HepG2 (cell line): ENCODE measurements around the gene TECTA. TPM values are rescaled to one million over a fixed set of nuclear protein-coding genes. Genes with fewer than 3 reads are reported as not detected.
A peak's percentile ranks its signal among the peaks of the same experiment; 100 is the strongest.

Experiments
- EHMT2 ChIP-seq: fragments of 200-600 bp; sonication (generic); IDR thresholded peaks from 2 replicates; pipeline ENCODE4 v1.7.0; 2017; ENCODE audit warnings: antibody characterized with exemption, low read depth, low read length, borderline replicate concordance
- JDP2 ChIP-seq: sonication (generic); formaldehyde crosslinking; IDR thresholded peaks from 2 replicates; pipeline ENCODE4 v1.8.1; 2022; ENCODE audit warnings: missing genetic modification reagents, borderline replicate concordance
- MIER2 ChIP-seq: IDR thresholded peaks from 2 replicates; pipeline ENCODE4 v1.6.1; 2016; ENCODE audit warnings: missing biosample characterization, missing genetic modification reagents
- PREB ChIP-seq: sonication (generic); formaldehyde crosslinking; IDR thresholded peaks from 2 replicates; pipeline ENCODE4 v1.4.0; 2020; ENCODE audit warnings: missing genetic modification reagents
- REST ChIP-seq, 2 experiments: IDR thresholded peaks; 2 replicates each; pipeline ENCODE4 v1.6.1; 2011 to 2012; ENCODE audit warnings: low read length in 2 of 2, borderline replicate concordance in 1 of 2, low read depth in 1 of 2, mild to moderate bottlenecking in 1 of 2, moderate library complexity in 1 of 2
- RXRB ChIP-seq: IDR thresholded peaks from 2 replicates; pipeline ENCODE4 v1.6.1; 2016; ENCODE audit warnings: borderline replicate concordance, missing genetic modification reagents, missing compliant biosample characterization
- U2AF1 ChIP-seq: fragments of 200-400 bp; formaldehyde crosslinking; optimal IDR thresholded peaks from 2 replicates; pipeline ENCODE3; 2017; ENCODE audit warnings: mild to moderate bottlenecking, low read depth, low read length
- ZBTB21 ChIP-seq: sonication (generic); formaldehyde crosslinking; IDR thresholded peaks from 2 replicates; pipeline ENCODE4 v1.4.0; 2020; ENCODE audit warnings: missing genetic modification reagents
- ZNF138 ChIP-seq: sonication (generic); formaldehyde crosslinking; IDR thresholded peaks from 2 replicates; pipeline ENCODE4 v1.5.0; 2020; ENCODE audit warnings: mild to moderate bottlenecking, low read depth, missing genetic modification reagents
- ZSCAN31 ChIP-seq: sonication (generic); formaldehyde crosslinking; IDR thresholded peaks from 2 replicates; pipeline ENCODE4 v1.5.0; 2020; ENCODE audit warnings: low read depth, mild to moderate bottlenecking, missing genetic modification reagents
- polyA plus RNA-seq, 8 experiments: library from polyadenylated mRNA; depleted of rRNA in 3 of 8; stranded (reverse) in 7 of 8; unstranded in 1 of 8; fragments of >200 nt; fragmentation: Illumina TruSeq in 4 of 8; extraction: Trizol in 4 of 8; gene quantifications; 2 replicates each; pipeline versions ENCODE4 v1.2.1 to v1.2.3, GENCODE V29; 2011 to 2016; ENCODE audit warnings: low read depth in 4 of 8, missing spikeins in 1 of 8, mixed read lengths in 1 of 8; ENCODE audit not compliant: insufficient read depth in 1 of 8
- total RNA-seq, 5 experiments: library from RNA; depleted of rRNA; stranded (reverse); fragments of >200 nt; fragmentation: Illumina TruSeq; extraction: Trizol; gene quantifications; 2 replicates each; pipeline ENCODE4 v1.2.3, GENCODE V29; 2016; ENCODE audit warnings: low read depth in 1 of 5

The TECTA gene
- total and polyA plus RNA-seq, 2 of the 13 experiments (the other 11 are each of a cell fraction or from before 2014, with no cell fraction given) = 0.04 to 0.17 TPM

- 0 out of 2 replicates have a peak, but pooled peaks have one; percentile 46 for TF ChIP-seq EHMT2
- peak; percentile 76 to 95 for TF ChIP-seq REST (IDR thresholded peaks at IDR 0.05; ENCODE audit: borderline replicate concordance in 1 of 2, low read depth in 1 of 2, low read length in 2 of 2)
- TF ChIP-seq ZSCAN31 (CRISPR knock-in tag) = no peak
- TF ChIP-seq ZNF138 (CRISPR knock-in tag) = no peak
- no peak for TF ChIP-seq U2AF1
- TF ChIP-seq RXRB (CRISPR knock-in tag) = no peak
- TF ChIP-seq PREB = no peak
- TF ChIP-seq MIER2 (CRISPR knock-in tag) = peak; percentile 94
- no peak for TF ChIP-seq ZBTB21
- no peak for TF ChIP-seq JDP2 (CRISPR knock-in tag)
Observed at GRCh38 chr11:121082670-121083069, 18.4 kb upstream of the TECTA start (continued).
